Endothelial cell of umbilical vein (primary cell): Measurements from ENCODE around the gene SH2D3C. TPM values are rescaled to one million over a fixed set of nuclear protein-coding genes. Genes with fewer than 3 reads are reported as not detected.

Experiments used
- BruUV-seq: library from RNA; stranded (reverse); fragments of 400-500 nt; replicated peaks from 2 replicates; lab custom pipeline; 2021; lab: Mats Ljungman, UMichigan
- CTCF ChIA-PET: fragments of 300-600, 350-600 bp; sonication (Branson Sonifier 250); formaldehyde crosslinking; loops from one replicate; lab custom pipeline; 2021; ENCODE audit warnings: antibody characterized with exemption, inconsistent platforms; lab: Charles Lee
- POLR2A ChIA-PET: fragments of 300-600, 350-600 bp; sonication (Branson Sonifier 250); formaldehyde crosslinking; loops from one replicate; lab custom pipeline; 2021; ENCODE audit warnings: antibody characterized with exemption, inconsistent platforms; lab: Charles Lee
- DNase-seq: peaks from one replicate; pipeline ENCODE4 v3.0.0-alpha.2; 2011; ENCODE audit warnings: low read depth, low spot score
- FAIRE-seq: peaks from 2 replicates; lab custom pipeline; 2011; peaks lifted over from hg19 to GRCh38; lab: Jason Lieb, UNC
- H2AFZ ChIP-seq: 2 replicates; pipeline ENCODE4 v1.6.0; 2012; ENCODE audit warnings: low read depth, low read length, control low read depth, inconsistent platforms
- H3K27ac ChIP-seq: 2 replicates; pipeline ENCODE4 v1.5.1; 2011; ENCODE audit warnings: low read depth, mild to moderate bottlenecking, control low read depth, low read length, moderate library complexity; ENCODE audit not compliant: insufficient read depth
- H3K27me3 ChIP-seq, 2 experiments: 2 replicates each; pipeline versions ENCODE4 v1.6.0 to v1.6.1; 2011; ENCODE audit warnings: low read length in 2 of 2, mixed read lengths in 1 of 2; ENCODE audit not compliant: control insufficient read depth in 2 of 2, insufficient read depth in 2 of 2
- H3K36me3 ChIP-seq, 2 experiments: 2 replicates in 1 of 2; 3 replicates in 1 of 2; pipeline ENCODE4 v1.5.1; 2011; ENCODE audit warnings: low read length in 2 of 2, mild to moderate bottlenecking in 1 of 2, moderate library complexity in 1 of 2; ENCODE audit not compliant: control insufficient read depth in 2 of 2, insufficient read depth in 2 of 2; ENCODE audit errors: extremely low read depth in 1 of 2
- H3K4me1 ChIP-seq: 3 replicates; pipeline ENCODE4 v1.5.1; 2011; ENCODE audit warnings: mild to moderate bottlenecking, low read length; ENCODE audit not compliant: control insufficient read depth, insufficient read depth; ENCODE audit errors: extremely low read depth
- H3K4me2 ChIP-seq: 2 replicates; pipeline ENCODE4 v1.6.1; 2011; ENCODE audit warnings: low read length, control low read depth, mixed read lengths; ENCODE audit not compliant: insufficient read depth
- H3K4me3 ChIP-seq, 3 experiments: fragments of 200-600 bp in 1 of 3; sonication (generic), shearing (Covaris generic) in 1 of 3; replicated peaks in 1 of 3; 2 replicates each; pipeline ENCODE4 v1.5.1; 2011 to 2016; ENCODE audit warnings: control low read depth in 3 of 3, low read length in 3 of 3, mild to moderate bottlenecking in 2 of 3, inconsistent platforms in 1 of 3, low read depth in 1 of 3, moderate library complexity in 1 of 3; ENCODE audit not compliant: insufficient read depth in 1 of 3
- H3K79me2 ChIP-seq: 2 replicates; pipeline ENCODE4 v1.6.0; 2012; ENCODE audit warnings: low read length, inconsistent platforms; ENCODE audit not compliant: control insufficient read depth, insufficient read depth
- H3K9ac ChIP-seq: replicated peaks from 2 replicates; pipeline ENCODE3; 2011; ENCODE audit warnings: low read length, control low read depth; ENCODE audit not compliant: insufficient read depth; ENCODE audit errors: extremely low read depth
- H3K9me1 ChIP-seq: replicated peaks from 3 replicates; pipeline ENCODE4 v1.6.0; 2011; ENCODE audit warnings: mild to moderate bottlenecking, low read length; ENCODE audit not compliant: control insufficient read depth, insufficient read depth; ENCODE audit errors: extremely low read depth
- H3K9me3 ChIP-seq: replicated peaks from 2 replicates; pipeline ENCODE4 v1.5.1; 2012; ENCODE audit warnings: low read length, inconsistent platforms; ENCODE audit not compliant: control insufficient read depth, insufficient read depth
- H4K20me1 ChIP-seq: replicated peaks from 2 replicates; pipeline ENCODE3; 2011; ENCODE audit warnings: mild to moderate bottlenecking, low read length; ENCODE audit not compliant: control insufficient read depth, insufficient read depth; ENCODE audit errors: extremely low read depth
- CTCF ChIP-seq, 2 donors: IDR thresholded peaks; 1 replicate in 1 of 2; 2 replicates in 1 of 2; pipeline ENCODE4 v1.5.1; 2011; ENCODE audit warnings: low read length in 2 of 2, mild to moderate bottlenecking in 2 of 2, moderate library complexity in 2 of 2, control low read depth in 1 of 2, inconsistent platforms in 1 of 2, low read depth in 1 of 2; ENCODE audit not compliant: insufficient read depth in 1 of 2; ENCODE audit errors: extremely low read depth in 1 of 2
- EZH2 ChIP-seq: IDR thresholded peaks from 2 replicates; pipeline ENCODE4 v1.6.1; 2012; ENCODE audit warnings: borderline replicate concordance, low read depth, mild to moderate bottlenecking, moderate library complexity, low read length, inconsistent platforms; ENCODE audit not compliant: severe bottlenecking
- FOS ChIP-seq: IDR thresholded peaks from 2 replicates; pipeline ENCODE4 v1.6.1; 2011; ENCODE audit warnings: mild to moderate bottlenecking, low read length, moderate library complexity, borderline replicate concordance; ENCODE audit not compliant: insufficient read depth
- GATA2 ChIP-seq: IDR thresholded peaks from 2 replicates; pipeline ENCODE4 v1.7.0; 2011; ENCODE audit warnings: low read depth, mild to moderate bottlenecking, moderate library complexity, mixed read lengths, low read length; ENCODE audit not compliant: insufficient read length, insufficient read depth
- JUN ChIP-seq: IDR thresholded peaks from 2 replicates; pipeline ENCODE4 v1.6.1; 2011; ENCODE audit warnings: borderline replicate concordance, low read depth; ENCODE audit not compliant: insufficient read length, insufficient read depth
- MAX ChIP-seq: IDR thresholded peaks from 2 replicates; pipeline ENCODE4 v1.6.1; 2011; ENCODE audit not compliant: insufficient read depth, insufficient read length
- MYC ChIP-seq: IDR thresholded peaks from one replicate; pipeline ENCODE4 v1.6.1; 2011; ENCODE audit warnings: mild to moderate bottlenecking, low read depth, low read length
- POLR2A ChIP-seq: IDR thresholded peaks from 2 replicates; pipeline ENCODE4 v1.6.1; 2012; ENCODE audit warnings: low read depth, mild to moderate bottlenecking, control low read depth, low read length
- POLR2AphosphoS5 ChIP-seq: IDR thresholded peaks from 2 replicates; pipeline ENCODE4 v1.6.1; 2012; ENCODE audit warnings: low read depth, mild to moderate bottlenecking, control low read depth, low read length, moderate library complexity; ENCODE audit not compliant: insufficient read depth
- dilution Hi-C: fragments of 300-500 bp; cut with MboI; formaldehyde crosslinking; loops from one replicate; pipeline ENCODE4 v1.15.0; 2019; ENCODE audit warnings: low sequenced_read_pairs; ENCODE audit not compliant: extremely low pct_ligation_motif_present
- intact Hi-C: fragments of 100-400 bp; cut with micrococcal nuclease; formaldehyde crosslinking; loops from one replicate; pipeline ENCODE4 v1.10.0; 2022
- polyA plus RNA-seq, 4 experiments: library from polyadenylated mRNA; depleted of rRNA in 3 of 4; stranded (reverse) in 3 of 4; unstranded in 1 of 4; fragments of >200 nt; gene quantifications; 2 replicates each; pipeline versions ENCODE4 v1.2.1 to v1.2.3, GENCODE V29; 2011 to 2012; ENCODE audit warnings: missing spikeins in 1 of 4
- total RNA-seq: library from RNA; stranded (reverse); gene quantifications from 2 replicates; pipeline ENCODE4 v1.2.3, GENCODE V29; 2021

The SH2D3C gene
- total and polyA plus RNA-seq, 2 donors (not counting 3 experiments of a cell fraction or from before 2014, with no cell fraction given): 95.0 to 173 TPM

- Histone ChIP-seq H3K9me3 (no peaks in the 10 kb centered on the region), H3K4me2 (no peak overlapping the region), H3K4me3 (no peak overlapping the region), H3K79me2 (no peaks in the 10 kb centered on the region), H3K27me3 (no peaks in the 10 kb centered on the region), H3K36me3 (no peaks in the 10 kb centered on the region), H3K27ac (no peak overlapping the region), H3K4me1 (no peaks in the 10 kb centered on the region), H2AFZ (no peak overlapping the region), H3K9ac (no peak overlapping the region), H3K9me1 (no peaks in the 10 kb centered on the region), H4K20me1 (no peaks in the 10 kb centered on the region)
- POLR2A ChIA-PET: no interaction called here
- dilution Hi-C loops (no loop called here), intact Hi-C loops (no loop called here)
- BruUV-seq: no TSS peak
- DNase-seq (no peak), FAIRE-seq (no peak)
- TF ChIP-seq EZH2 (no peak), FOS (no peak), GATA2 (no peak), POLR2AphosphoS5 (no peak)
- CTCF ChIA-PET: interaction anchor here (1.2 to 2.7 kb wide), 2 partner anchors 10 to 12 kb away, joined by 3 to 12 read pairs; partner anchors contain the start of gene TOR2A
Measured at GRCh38 chr9:127723013-127723412, 55.5 kb downstream of the SH2D3C start.

GRCh38 chr9:127722055-127722745, 56.3 kb downstream of the SH2D3C start:
- no peak overlapping the region for H3K27ac ChIP-seq
- ChIA-PET CTCF (interaction anchor here (1.4 kb wide), 1 partner anchor 13 kb away, joined by 5 read pairs; the partner anchor contains the start of gene TOR2A), POLR2A (no interaction called here)
- no peaks in the 10 kb centered on the region for H3K9me1 ChIP-seq
- no peaks in the 10 kb centered on the region for H3K79me2 ChIP-seq
- H3K9me3 ChIP-seq: no peaks in the 10 kb centered on the region
- no peak overlapping the region for H3K4me2 ChIP-seq
- FAIRE-seq (no peak), DNase-seq (no peak)
- no peak overlapping the region for H3K9ac ChIP-seq
- H4K20me1 ChIP-seq: no peaks in the 10 kb centered on the region
- no peak overlapping the region for H2AFZ ChIP-seq
- H3K36me3 ChIP-seq: no peaks in the 10 kb centered on the region
- TF ChIP-seq GATA2: no peak
- no peak for TF ChIP-seq MYC
- no peak for TF ChIP-seq POLR2A
- no peak for TF ChIP-seq EZH2
- no peak for TF ChIP-seq JUN
- TF ChIP-seq CTCF (IDR thresholded peaks at IDR 0.05; ENCODE audit: extremely low read depth in 1 of 2, insufficient read depth in 1 of 2, low read depth in 1 of 2, low read length in 2 of 2): no peak
- no peak for TF ChIP-seq MAX
- TF ChIP-seq FOS: no peak
- no peak for TF ChIP-seq POLR2AphosphoS5
- no peaks in the 10 kb centered on the region for H3K27me3 ChIP-seq
- no TSS peak for BruUV-seq
- dilution Hi-C loops: no loop called here
- no peaks in the 10 kb centered on the region for H3K4me1 ChIP-seq
- intact Hi-C loops: no loop called here
- H3K4me3 ChIP-seq: no peak overlapping the region
